HepG2 (cell line): ENCODE measurements around the gene AK3. TPM values are rescaled to one million over a fixed set of nuclear protein-coding genes. Genes with fewer than 3 reads are reported as not detected.
A peak's percentile ranks its signal among the peaks of the same experiment; 100 is the strongest.

Source experiments
- ARNT2 ChIP-seq: sonication (generic); formaldehyde crosslinking; IDR thresholded peaks from 2 replicates; pipeline ENCODE4 v1.8.0; 2022; ENCODE audit warnings: mild to moderate bottlenecking, low read depth, missing genetic modification reagents, moderate library complexity
- ELF1 ChIP-seq: sonication (generic); formaldehyde crosslinking; IDR thresholded peaks from 2 replicates; pipeline ENCODE4 v1.4.0; 2020; ENCODE audit warnings: missing genetic modification reagents
- FOXP1 ChIP-seq, 2 experiments: fragments of 450-650 bp in 1 of 2; IDR thresholded peaks; 2 replicates each; pipeline ENCODE4 v1.6.1; 2017 to 2018; ENCODE audit warnings: antibody characterized with exemption in 1 of 2
- GABPB1 ChIP-seq: IDR thresholded peaks from 2 replicates; pipeline ENCODE4 v1.6.1; 2016; ENCODE audit warnings: mild to moderate bottlenecking, missing genetic modification reagents, moderate library complexity, missing compliant biosample characterization
- GATA4 ChIP-seq: sonication (generic); IDR thresholded peaks from 2 replicates; pipeline ENCODE4 v1.6.1; 2016; ENCODE audit warnings: antibody characterized with exemption, low read depth, borderline replicate concordance
- GTF2F1 ChIP-seq: fragments of 150-350 bp; IDR thresholded peaks from 2 replicates; pipeline ENCODE4 v1.6.1; 2014; ENCODE audit warnings: low read length
- HMG20A ChIP-seq: IDR thresholded peaks from 2 replicates; pipeline ENCODE4 v1.6.1; 2016; ENCODE audit warnings: borderline replicate concordance
- HNF4A ChIP-seq: sonication (generic); formaldehyde crosslinking; IDR thresholded peaks from 2 replicates; pipeline ENCODE4 v1.4.0; 2020; ENCODE audit warnings: missing genetic modification reagents
- HNF4G ChIP-seq, 2 experiments: sonication (generic) in 1 of 2; formaldehyde crosslinking in 1 of 2; IDR thresholded peaks; 2 replicates each; pipeline versions ENCODE4 v1.4.0 to v1.6.1; 2011 to 2020; ENCODE audit warnings: borderline replicate concordance in 2 of 2, low read depth in 2 of 2, mild to moderate bottlenecking in 2 of 2, low read length in 1 of 2, missing genetic modification reagents in 1 of 2, moderate library complexity in 1 of 2
- ISL2 ChIP-seq: sonication (generic); formaldehyde crosslinking; IDR thresholded peaks from 2 replicates; pipeline ENCODE4 v1.5.0; 2020; ENCODE audit warnings: missing genetic modification reagents
- KAT8 ChIP-seq: IDR thresholded peaks from 2 replicates; pipeline ENCODE4 v1.6.1; 2016; ENCODE audit warnings: missing genetic modification reagents, missing compliant biosample characterization
- KMT2B ChIP-seq: IDR thresholded peaks from 2 replicates; pipeline ENCODE4 v1.6.1; 2016; ENCODE audit warnings: missing genetic modification reagents, missing compliant biosample characterization
- MED1 ChIP-seq: sonication (generic); formaldehyde crosslinking; IDR thresholded peaks from 2 replicates; pipeline ENCODE4 v1.4.0; 2020; ENCODE audit warnings: missing genetic modification reagents
- RARA ChIP-seq: IDR thresholded peaks from 2 replicates; pipeline ENCODE4 v1.6.1; 2016; ENCODE audit warnings: missing genetic modification reagents, missing compliant biosample characterization
- RBAK ChIP-seq: sonication (generic); formaldehyde crosslinking; IDR thresholded peaks from 2 replicates; pipeline ENCODE4 v1.5.1; 2020; ENCODE audit warnings: mild to moderate bottlenecking, missing genetic modification reagents
- REPIN1 ChIP-seq: sonication (generic); formaldehyde crosslinking; IDR thresholded peaks from 2 replicates; pipeline ENCODE4 v1.8.0; 2022; ENCODE audit warnings: missing genetic modification reagents, low read depth, mild to moderate bottlenecking, borderline replicate concordance
- RFXANK ChIP-seq: IDR thresholded peaks from 2 replicates; pipeline ENCODE4 v1.6.1; 2016
- SMAD3 ChIP-seq: sonication (generic); formaldehyde crosslinking; IDR thresholded peaks from 2 replicates; pipeline ENCODE4 v1.4.0; 2020; ENCODE audit warnings: missing genetic modification reagents
- SOX6 ChIP-seq, 2 experiments: fragments of 450-650 bp in 1 of 2; sonication (generic) in 1 of 2; formaldehyde crosslinking in 1 of 2; IDR thresholded peaks; 2 replicates each; pipeline versions ENCODE4 v1.4.0 to v1.6.1; 2017 to 2020; ENCODE audit warnings: antibody characterized with exemption in 1 of 2, mild to moderate bottlenecking in 1 of 2, missing genetic modification reagents in 1 of 2
- TBL1XR1 ChIP-seq: fragments of 150-350 bp; IDR thresholded peaks from 2 replicates; pipeline ENCODE4 v1.6.1; 2014; ENCODE audit warnings: borderline replicate concordance, low read length; ENCODE audit not compliant: partially characterized antibody
- TCF7 ChIP-seq: sonication (generic); IDR thresholded peaks from 2 replicates; pipeline ENCODE4 v1.6.1; 2016; ENCODE audit warnings: antibody characterized with exemption, low read depth
- ZNF331 ChIP-seq: sonication (generic); formaldehyde crosslinking; IDR thresholded peaks from 2 replicates; pipeline ENCODE4 v1.4.0; 2020; ENCODE audit warnings: missing genetic modification reagents
- ZNF333 ChIP-seq: sonication (generic); formaldehyde crosslinking; IDR thresholded peaks from 2 replicates; pipeline ENCODE4 v1.4.0; 2020; ENCODE audit warnings: mild to moderate bottlenecking, missing genetic modification reagents, borderline replicate concordance
- ZNF335 ChIP-seq: sonication (generic); formaldehyde crosslinking; IDR thresholded peaks from 2 replicates; pipeline ENCODE4 v1.4.0; 2020; ENCODE audit warnings: missing genetic modification reagents
- ZNF672 ChIP-seq: sonication (generic); formaldehyde crosslinking; IDR thresholded peaks from 2 replicates; pipeline ENCODE4 v1.8.1; 2022; ENCODE audit warnings: missing genetic modification reagents
- ZSCAN9 ChIP-seq: IDR thresholded peaks from 2 replicates; pipeline ENCODE4 v1.6.1; 2016; ENCODE audit warnings: borderline replicate concordance
- polyA plus RNA-seq, 8 experiments: library from polyadenylated mRNA; depleted of rRNA in 3 of 8; stranded (reverse) in 7 of 8; unstranded in 1 of 8; fragments of >200 nt; fragmentation: Illumina TruSeq in 4 of 8; extraction: Trizol in 4 of 8; gene quantifications; 2 replicates each; pipeline versions ENCODE4 v1.2.1 to v1.2.3, GENCODE V29; 2011 to 2016; ENCODE audit warnings: low read depth in 4 of 8, missing spikeins in 1 of 8, mixed read lengths in 1 of 8; ENCODE audit not compliant: insufficient read depth in 1 of 8
- total RNA-seq, 5 experiments: library from RNA; depleted of rRNA; stranded (reverse); fragments of >200 nt; fragmentation: Illumina TruSeq; extraction: Trizol; gene quantifications; 2 replicates each; pipeline ENCODE4 v1.2.3, GENCODE V29; 2016; ENCODE audit warnings: low read depth in 1 of 5
- TF ChIP-seq, protein P1 (sequence below): sonication (generic); formaldehyde crosslinking; IDR thresholded peaks from 2 replicates; pipeline ENCODE4 v1.4.0; 2020; ENCODE audit warnings: missing genetic modification reagents
- TF ChIP-seq, protein P2 (sequence below): sonication (generic); formaldehyde crosslinking; IDR thresholded peaks from 2 replicates; pipeline ENCODE4 v1.5.1; 2020; ENCODE audit warnings: mild to moderate bottlenecking, moderate library complexity, missing genetic modification reagents
- TF ChIP-seq, protein P3 (sequence below): sonication (generic); formaldehyde crosslinking; IDR thresholded peaks from 2 replicates; pipeline ENCODE4 v1.8.1; 2023; ENCODE audit warnings: mild to moderate bottlenecking, moderate library complexity, missing genetic modification reagents

Gene AK3
- total and polyA plus RNA-seq, 2 of the 13 experiments (the other 11 are each of a cell fraction or from before 2014, with no cell fraction given): 76.8 to 109 TPM

DNA sequence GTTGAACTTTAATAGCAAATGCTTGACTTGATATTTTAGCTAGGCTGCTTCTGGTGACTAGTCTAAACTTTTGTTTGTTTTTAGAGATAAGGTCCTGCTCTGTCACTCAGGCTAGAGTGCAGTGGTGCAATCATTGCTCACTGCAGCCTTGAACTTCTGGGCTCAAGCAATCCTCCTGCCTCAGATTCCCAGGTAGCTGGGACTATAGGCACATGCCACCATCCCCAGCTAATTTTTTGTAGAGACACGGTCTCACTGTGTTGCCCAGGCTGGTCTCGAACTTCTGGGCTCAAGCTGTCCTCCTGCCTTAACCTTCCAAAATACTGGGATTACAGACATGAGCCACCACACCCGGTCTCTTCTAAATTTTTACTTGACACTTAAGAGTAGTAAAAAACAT, 40.9 kb downstream of the AK3 start (continued):
- TF ChIP-seq HNF4G (IDR thresholded peaks at IDR 0.05; ENCODE audit: borderline replicate concordance, low read depth, low read length): peak; percentile 55; the same call in 1 of the 2 replicates
- no peak for TF ChIP-seq HNF4G (CRISPR knock-in tag; IDR thresholded peaks at IDR 0.05; ENCODE audit: borderline replicate concordance, low read depth)
- TF ChIP-seq ZNF331 (CRISPR knock-in tag): peak; percentile 75; the same call in 1 of the 2 replicates
- peak; percentile 85 for TF ChIP-seq GATA4
- TF ChIP-seq ZSCAN9: peak; percentile 79; the same call in 1 of the 2 replicates
- TF ChIP-seq ARNT2 (CRISPR knock-in tag): peak; percentile 49; the same call in 1 of the 2 replicates
- TF ChIP-seq ELF1 (CRISPR knock-in tag): 0 out of 2 replicates have a peak, but pooled peaks have one; percentile 39
- TF ChIP-seq SMAD3: peak; percentile 84
- peak; percentile 87 for TF ChIP-seq RARA (CRISPR knock-in tag)
- no peak for TF ChIP-seq SOX6 (IDR thresholded peaks at IDR 0.05)
- peak; percentile 54 for TF ChIP-seq SOX6 (CRISPR knock-in tag; IDR thresholded peaks at IDR 0.05)
- TF ChIP-seq REPIN1 (CRISPR knock-in tag): peak; percentile 66; the same call in 1 of the 2 replicates
- peak; percentile 87 for TF ChIP-seq HNF4A (CRISPR knock-in tag)
- TF ChIP-seq ZNF333 (CRISPR knock-in tag): no peak
- 0 out of 2 replicates have a peak, but pooled peaks have one; percentile 33 for TF ChIP-seq GABPB1 (CRISPR knock-in tag)
- TF ChIP-seq TCF7: peak; percentile 43; the same call in 1 of the 2 replicates
- TF ChIP-seq, protein P1, sequence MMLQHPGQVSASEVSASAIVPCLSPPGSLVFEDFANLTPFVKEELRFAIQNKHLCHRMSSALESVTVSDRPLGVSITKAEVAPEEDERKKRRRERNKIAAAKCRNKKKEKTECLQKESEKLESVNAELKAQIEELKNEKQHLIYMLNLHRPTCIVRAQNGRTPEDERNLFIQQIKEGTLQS (CRISPR knock-in tag): peak; percentile 85
- TF ChIP-seq MED1 (CRISPR knock-in tag): peak; percentile 78
- 0 out of 2 replicates have a peak, but pooled peaks have one; percentile 52 for TF ChIP-seq RFXANK
- no peak for TF ChIP-seq GTF2F1
- no peak for TF ChIP-seq FOXP1 (IDR thresholded peaks at IDR 0.05)
- peak; percentile 30; the same call in 1 of the 2 replicates for TF ChIP-seq FOXP1 (CRISPR knock-in tag; IDR thresholded peaks at IDR 0.05)
- peak; percentile 89 for TF ChIP-seq HMG20A (CRISPR knock-in tag)
- peak; percentile 100 for TF ChIP-seq ZNF672 (CRISPR knock-in tag)
- peak; percentile 50 for TF ChIP-seq TBL1XR1
- TF ChIP-seq, protein P2, sequence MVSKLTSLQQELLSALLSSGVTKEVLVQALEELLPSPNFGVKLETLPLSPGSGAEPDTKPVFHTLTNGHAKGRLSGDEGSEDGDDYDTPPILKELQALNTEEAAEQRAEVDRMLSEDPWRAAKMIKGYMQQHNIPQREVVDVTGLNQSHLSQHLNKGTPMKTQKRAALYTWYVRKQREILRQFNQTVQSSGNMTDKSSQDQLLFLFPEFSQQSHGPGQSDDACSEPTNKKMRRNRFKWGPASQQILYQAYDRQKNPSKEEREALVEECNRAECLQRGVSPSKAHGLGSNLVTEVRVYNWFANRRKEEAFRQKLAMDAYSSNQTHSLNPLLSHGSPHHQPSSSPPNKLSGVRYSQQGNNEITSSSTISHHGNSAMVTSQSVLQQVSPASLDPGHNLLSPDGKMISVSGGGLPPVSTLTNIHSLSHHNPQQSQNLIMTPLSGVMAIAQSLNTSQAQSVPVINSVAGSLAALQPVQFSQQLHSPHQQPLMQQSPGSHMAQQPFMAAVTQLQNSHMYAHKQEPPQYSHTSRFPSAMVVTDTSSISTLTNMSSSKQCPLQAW: peak; percentile 65
- TF ChIP-seq, protein P3, sequence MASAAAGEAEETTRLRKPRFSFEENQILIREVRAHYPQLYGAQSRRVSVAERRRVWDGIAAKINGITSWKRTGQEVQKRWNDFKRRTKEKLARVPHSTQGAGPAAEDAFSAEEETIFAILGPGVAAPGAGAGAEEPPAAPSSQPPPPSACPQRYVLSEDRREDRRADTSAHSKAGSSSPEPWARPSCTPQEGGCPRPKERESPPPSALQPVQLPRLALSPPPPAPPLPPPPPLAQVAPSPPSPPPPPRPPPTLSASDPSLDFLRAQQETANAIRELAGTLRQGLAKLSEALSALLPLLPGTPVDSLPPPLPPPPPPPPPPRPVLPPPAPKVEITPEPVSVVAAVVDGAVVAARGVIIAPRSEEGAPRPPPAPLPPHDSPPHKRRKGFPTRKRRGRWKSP (CRISPR knock-in tag): peak; percentile 58; the same call in 1 of the 2 replicates
- TF ChIP-seq KMT2B: peak; percentile 57; the same call in 1 of the 2 replicates
- no peak for TF ChIP-seq RBAK (CRISPR knock-in tag)
- TF ChIP-seq KAT8: peak; percentile 78
- TF ChIP-seq ISL2: peak; percentile 59; the same call in 1 of the 2 replicates
- TF ChIP-seq ZNF335 (CRISPR knock-in tag): 0 out of 2 replicates have a peak, but pooled peaks have one; percentile 2
